H9 (cell line): Measurements from ENCODE around the gene SLC26A9. TPM values are rescaled to one million over a fixed set of nuclear protein-coding genes. Genes with fewer than 3 reads are reported as not detected.

Experiments
- DNase-seq: peaks from one replicate; pipeline ENCODE4 v3.0.0-alpha.2; 2017
- H2AFZ ChIP-seq: one replicate; pipeline ENCODE4 v1.6.1; 2013; ENCODE audit warnings: mild to moderate bottlenecking, low read length, control low read depth, moderate library complexity
- H2AK5ac ChIP-seq: 2 replicates; pipeline ENCODE4 v1.6.1; 2013; ENCODE audit warnings: low read length, control low read depth, mixed read lengths; ENCODE audit not compliant: insufficient read length
- H2BK120ac ChIP-seq: one replicate; pipeline ENCODE4 v1.6.1; 2013; ENCODE audit warnings: low read depth, mild to moderate bottlenecking, low read length, control low read depth, inconsistent platforms; ENCODE audit not compliant: poor library complexity, severe bottlenecking
- H2BK12ac ChIP-seq: 2 replicates; pipeline ENCODE4 v1.6.1; 2013; ENCODE audit warnings: low read length, control low read depth, mixed read lengths, low read depth; ENCODE audit not compliant: insufficient read length
- H2BK15ac ChIP-seq: 2 replicates; pipeline ENCODE4 v1.6.1; 2013; ENCODE audit warnings: low read depth, low read length, control low read depth
- H2BK20ac ChIP-seq: one replicate; pipeline ENCODE4 v1.6.1; 2013; ENCODE audit warnings: low read depth, mild to moderate bottlenecking, low read length, control low read depth, inconsistent platforms; ENCODE audit not compliant: poor library complexity, severe bottlenecking
- H2BK5ac ChIP-seq: 2 replicates; pipeline ENCODE4 v1.6.1; 2013; ENCODE audit warnings: low read length, control low read depth, mixed read lengths; ENCODE audit not compliant: insufficient read length
- H3K14ac ChIP-seq: 2 replicates; pipeline ENCODE4 v1.6.1; 2013; ENCODE audit warnings: low read length, control low read depth; ENCODE audit not compliant: insufficient read depth
- H3K18ac ChIP-seq: 2 replicates; pipeline ENCODE4 v1.6.1; 2013; ENCODE audit warnings: low read depth, mild to moderate bottlenecking, mixed read lengths, low read length, control low read depth; ENCODE audit not compliant: insufficient read length
- H3K23ac ChIP-seq: 2 replicates; pipeline ENCODE4 v1.6.1; 2013; ENCODE audit warnings: low read length, control low read depth, mixed read lengths, low read depth; ENCODE audit not compliant: insufficient read length
- H3K23me2 ChIP-seq: 2 replicates; pipeline ENCODE4 v1.6.1; 2013; ENCODE audit warnings: low read depth, mild to moderate bottlenecking, mixed read lengths, low read length, control low read depth; ENCODE audit not compliant: insufficient read length, poor library complexity, severe bottlenecking
- H3K27ac ChIP-seq: 2 replicates; pipeline ENCODE4 v1.5.1; 2013; ENCODE audit warnings: low read length, control low read depth, mixed read lengths, low read depth; ENCODE audit not compliant: insufficient read length
- H3K27me3 ChIP-seq: 2 replicates; pipeline ENCODE4 v1.6.1; 2013; ENCODE audit warnings: low read length, control low read depth, inconsistent platforms; ENCODE audit not compliant: insufficient read depth
- H3K4ac ChIP-seq: 2 replicates; pipeline ENCODE4 v1.6.1; 2013; ENCODE audit warnings: low read depth, mild to moderate bottlenecking, control low read depth, inconsistent platforms, low read length, moderate library complexity
- H3K4me1 ChIP-seq: 2 replicates; pipeline ENCODE4 v1.6.1; 2013; ENCODE audit warnings: low read length, control low read depth, inconsistent platforms; ENCODE audit not compliant: insufficient read depth
- H3K4me2 ChIP-seq: 2 replicates; pipeline ENCODE4 v1.6.1; 2013; ENCODE audit warnings: low read length, control low read depth, mixed read lengths; ENCODE audit not compliant: insufficient read length, insufficient read depth
- H3K56ac ChIP-seq: 2 replicates; pipeline ENCODE4 v1.6.1; 2013; ENCODE audit warnings: low read depth, mild to moderate bottlenecking, mixed read lengths, low read length, control low read depth; ENCODE audit not compliant: insufficient read length
- H3K79me1 ChIP-seq: 2 replicates; pipeline ENCODE4 v1.6.1; 2013; ENCODE audit warnings: low read depth, mild to moderate bottlenecking, moderate library complexity, low read length, control low read depth, inconsistent platforms; ENCODE audit not compliant: insufficient read depth, poor library complexity, severe bottlenecking
- H3K79me2 ChIP-seq: 2 replicates; pipeline ENCODE4 v1.6.1; 2013; ENCODE audit warnings: low read length, control low read depth, inconsistent platforms; ENCODE audit not compliant: insufficient read depth
- H3K9ac ChIP-seq: 2 replicates; pipeline ENCODE4 v1.6.1; 2013; ENCODE audit warnings: low read length, control low read depth, mixed read lengths; ENCODE audit not compliant: insufficient read length; ENCODE audit errors: extremely low read depth
- H3K9me3 ChIP-seq: one replicate; pipeline ENCODE4 v1.6.1; 2013; ENCODE audit warnings: low read depth, low read length, inconsistent platforms; ENCODE audit not compliant: control insufficient read depth
- H3T11ph ChIP-seq: one replicate; pipeline ENCODE4 v1.6.1; 2013; ENCODE audit warnings: mild to moderate bottlenecking, low read length, control low read depth, inconsistent platforms
- H4K20me1 ChIP-seq: one replicate; pipeline ENCODE4 v1.6.1; 2013; ENCODE audit not compliant: control insufficient read depth, insufficient read length, insufficient read depth
- H4K5ac ChIP-seq: 2 replicates; pipeline ENCODE4 v1.6.1; 2013; ENCODE audit warnings: low read depth, mild to moderate bottlenecking, mixed read lengths, low read length, control low read depth; ENCODE audit not compliant: insufficient read length
- H4K8ac ChIP-seq: replicated peaks from 2 replicates; pipeline ENCODE4 v1.6.1; 2013; ENCODE audit warnings: low read length, control low read depth, mixed read lengths, low read depth; ENCODE audit not compliant: insufficient read length
- H4K91ac ChIP-seq: 2 replicates; pipeline ENCODE4 v1.6.1; 2013; ENCODE audit warnings: low read depth, mild to moderate bottlenecking, moderate library complexity, mixed read lengths, low read length, control low read depth; ENCODE audit not compliant: insufficient read length
- H3K27ac Mint-ChIP-seq, 3 experiments: 2 replicates in 2 of 3; 3 replicates in 1 of 3; pipeline ENCODE4 v1.8.0; 2020 to 2021; ENCODE audit warnings: mixed read lengths in 3 of 3, mild to moderate bottlenecking in 1 of 3, moderate library complexity in 1 of 3
- H3K27me3 Mint-ChIP-seq: 2 replicates; pipeline ENCODE4 v1.8.0; 2021; ENCODE audit warnings: low read depth, mild to moderate bottlenecking, moderate library complexity, mixed read lengths
- H3K36me3 Mint-ChIP-seq, 3 experiments: 2 replicates in 2 of 3; 3 replicates in 1 of 3; pipeline ENCODE4 v1.8.0; 2020 to 2021; ENCODE audit warnings: low read depth in 3 of 3, mixed read lengths in 3 of 3; ENCODE audit not compliant: insufficient read depth in 1 of 3
- H3K4me1 Mint-ChIP-seq, 2 experiments: 2 replicates each; pipeline ENCODE4 v1.8.0; 2020; ENCODE audit warnings: mixed read lengths in 2 of 2
- H3K4me3 Mint-ChIP-seq, 2 experiments: 2 replicates in 1 of 2; 3 replicates in 1 of 2; pipeline ENCODE4 v1.8.0; 2020 to 2021; ENCODE audit warnings: mild to moderate bottlenecking in 2 of 2, mixed read lengths in 2 of 2, moderate library complexity in 1 of 2
- H3K9me3 Mint-ChIP-seq, 2 experiments: 2 replicates in 1 of 2; 3 replicates in 1 of 2; pipeline ENCODE4 v1.8.0; 2020; ENCODE audit warnings: mild to moderate bottlenecking in 2 of 2, mixed read lengths in 2 of 2, moderate library complexity in 1 of 2
- CTCF ChIP-seq: fragments of 200-600 bp; sonication (generic); conservative IDR thresholded peaks from 3 replicates; pipeline ENCODE4 v1.8.0; 2021; ENCODE audit warnings: antibody characterized with exemption, mild to moderate bottlenecking
- WGBS: extraction: QIAGEN DNeasy Blood & Tissue Kit; methylation state at CpG from one replicate; pipeline ENCODE4 v1.1.7; 2013; ENCODE audit warnings: missing lambda C conversion rate, low lambda C conversion rate, mixed read lengths; ENCODE audit not compliant: insufficient read length; ENCODE audit errors: extremely low coverage; 5-methylcytosine and 5-hydroxymethylcytosine counted together
- total RNA-seq: library from RNA; stranded (reverse); gene quantifications from 2 replicates; pipeline ENCODE4 v1.2.1, GENCODE V29; 2021

SLC26A9 gene
- total RNA-seq, 1 experiment from 2014 or later = not detected

GRCh38 chr1:205914155-205914507 lies 29.1 kb downstream of the SLC26A9 start:
- Histone ChIP-seq H3K4me1 (no peaks in the 10 kb centered on the region), H4K20me1 (no peaks in the 10 kb centered on the region), H3K79me2 (no peaks in the 10 kb centered on the region), H3K18ac (no peak overlapping the region), H2BK15ac (no peak overlapping the region), H4K8ac (no peak overlapping the region), H2BK120ac (no peak overlapping the region), H4K91ac (no peak overlapping the region), H4K5ac (no peak overlapping the region), H3K79me1 (no peaks in the 10 kb centered on the region), H3K9ac (no peak overlapping the region), H3T11ph (no peak overlapping the region), H3K9me3 (no peaks in the 10 kb centered on the region), H3K14ac (no peak overlapping the region), H2AK5ac (no peak overlapping the region), H2BK5ac (no peak overlapping the region), H2AFZ (no peak overlapping the region), H2BK20ac (no peak overlapping the region), H3K4me2 (no peak overlapping the region), H3K27ac (no peak overlapping the region), H2BK12ac (no peak overlapping the region), H3K23me2 (no peaks in the 10 kb centered on the region), H3K4ac (no peak overlapping the region), H3K56ac (no peak overlapping the region), H3K27me3 (no peaks in the 10 kb centered on the region), H3K23ac (no peak overlapping the region)
- Mint-ChIP-seq H3K4me3 (no peak overlapping the region), H3K27ac (no peak overlapping the region), H3K4me1 (peaks cover 18 to 22% of the 10 kb centered on the region in 2 experiments), H3K36me3 (no peaks in the 10 kb centered on the region; a peak in 1 of 7 replicates), H3K9me3 (no peaks in the 10 kb centered on the region), H3K27me3 (peaks cover 2% of the 10 kb centered on the region; the same call in 1 of the 2 replicates)
- no CpG with 5 or more reads among the region's 2 CpGs for whole genome bisulfite sequencing
- DNase-seq = no peak
- no peak for TF ChIP-seq CTCF
